Measurements from ENCODE around the gene PUS1.

The PUS1 gene

DNA sequence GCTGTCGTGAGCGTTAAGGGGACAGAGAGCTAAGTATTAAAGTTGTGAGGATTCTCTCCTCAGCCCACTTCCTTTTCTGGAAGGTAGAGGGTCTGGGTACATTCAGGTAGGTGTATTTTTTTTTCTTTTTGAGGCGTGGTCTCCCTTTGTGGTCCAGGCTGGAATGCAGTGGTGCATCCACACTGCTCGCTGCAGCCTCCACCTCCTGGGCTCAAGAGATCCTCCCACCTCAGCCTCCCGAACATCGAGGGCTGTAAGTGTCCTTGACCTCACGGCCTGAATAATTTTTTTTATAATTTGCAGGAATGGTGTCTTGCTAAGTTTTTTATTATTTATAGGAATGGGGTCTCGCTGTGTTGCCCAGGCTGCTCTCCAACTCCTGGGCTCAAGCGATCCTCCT, 1.4 kb downstream of the PUS1 start:
- TF ChIP-seq, protein P1, sequence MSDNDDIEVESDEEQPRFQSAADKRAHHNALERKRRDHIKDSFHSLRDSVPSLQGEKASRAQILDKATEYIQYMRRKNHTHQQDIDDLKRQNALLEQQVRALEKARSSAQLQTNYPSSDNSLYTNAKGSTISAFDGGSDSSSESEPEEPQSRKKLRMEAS (IDR thresholded peaks at IDR 0.05) = no peak
- TF ChIP-seq CEBPB (IDR thresholded peaks at IDR 0.05) (no peak), YY1 (IDR thresholded peaks at IDR 0.05; ENCODE audit: low read depth) (no peak), NFIC (IDR thresholded peaks at IDR 0.05) (no peak), TCF12 (IDR thresholded peaks at IDR 0.05; ENCODE audit: low read depth) (no peak), TEAD4 (IDR thresholded peaks at IDR 0.05) (no peak), FOXM1 (IDR thresholded peaks at IDR 0.05; ENCODE audit: borderline replicate concordance, low read depth) (no peak), ZBTB7A (IDR thresholded peaks at IDR 0.05; ENCODE audit: low read depth) (no peak)
- TF ChIP-seq, protein P2, sequence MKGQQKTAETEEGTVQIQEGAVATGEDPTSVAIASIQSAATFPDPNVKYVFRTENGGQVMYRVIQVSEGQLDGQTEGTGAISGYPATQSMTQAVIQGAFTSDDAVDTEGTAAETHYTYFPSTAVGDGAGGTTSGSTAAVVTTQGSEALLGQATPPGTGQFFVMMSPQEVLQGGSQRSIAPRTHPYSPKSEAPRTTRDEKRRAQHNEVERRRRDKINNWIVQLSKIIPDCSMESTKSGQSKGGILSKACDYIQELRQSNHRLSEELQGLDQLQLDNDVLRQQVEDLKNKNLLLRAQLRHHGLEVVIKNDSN (IDR thresholded peaks at IDR 0.05) = no peak

GRCh38 chr12:131933387-131933786, 4.3 kb downstream of the PUS1 start:
- TF ChIP-seq EP300 (IDR thresholded peaks at IDR 0.05; ENCODE audit: borderline replicate concordance) (no peak), YY1 (IDR thresholded peaks at IDR 0.05; ENCODE audit: low read depth) (no peak), ZBTB7A (IDR thresholded peaks at IDR 0.05; ENCODE audit: low read depth) (no peak), TEAD4 (IDR thresholded peaks at IDR 0.05) (no peak), TCF12 (IDR thresholded peaks at IDR 0.05; ENCODE audit: low read depth) (no peak), CREB1 (IDR thresholded peaks at IDR 0.05; ENCODE audit: low read depth) (no peak), RAD21 (IDR thresholded peaks at IDR 0.05; ENCODE audit: low read depth) (no peak), TAF1 (IDR thresholded peaks at IDR 0.05; ENCODE audit: low read depth) (no peak), CEBPB (IDR thresholded peaks at IDR 0.05) (no peak), EGR1 (IDR thresholded peaks at IDR 0.05) (no peak), FOXM1 (IDR thresholded peaks at IDR 0.05; ENCODE audit: borderline replicate concordance, low read depth) (no peak), NFIC (IDR thresholded peaks at IDR 0.05) (no peak), REST (IDR thresholded peaks at IDR 0.05; ENCODE audit: low read depth) (no peak)
- TF ChIP-seq, protein P1 (IDR thresholded peaks at IDR 0.05) = no peak
- TF ChIP-seq, protein P2 (IDR thresholded peaks at IDR 0.05) = no peak

DNA sequence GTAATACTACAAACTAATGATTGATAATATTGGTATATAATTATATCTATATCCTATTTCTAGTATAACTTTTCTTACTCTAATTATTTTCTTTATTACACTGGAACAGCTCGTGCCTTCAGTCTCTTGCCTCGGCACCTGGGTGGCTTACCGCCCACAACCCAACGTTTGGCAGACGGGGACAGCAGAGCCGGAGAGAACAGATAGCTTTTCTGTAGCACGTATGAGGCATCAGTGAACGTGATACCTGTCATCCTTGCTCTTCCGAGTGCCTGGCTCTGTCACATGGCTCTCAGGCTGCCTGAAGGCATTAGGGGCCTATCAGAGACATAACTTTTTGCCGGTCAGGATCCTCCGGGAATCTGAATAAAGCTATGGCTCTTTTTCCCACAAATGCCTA, 5.5 kb downstream of the PUS1 start:
- TF ChIP-seq EP300 (IDR thresholded peaks at IDR 0.05; ENCODE audit: borderline replicate concordance) (no peak), ZBTB7A (IDR thresholded peaks at IDR 0.05; ENCODE audit: low read depth) (no peak), TEAD4 (IDR thresholded peaks at IDR 0.05) (no peak), FOXM1 (IDR thresholded peaks at IDR 0.05; ENCODE audit: borderline replicate concordance, low read depth) (no peak), EGR1 (IDR thresholded peaks at IDR 0.05) (no peak), CREB1 (IDR thresholded peaks at IDR 0.05; ENCODE audit: low read depth) (no peak), TAF1 (IDR thresholded peaks at IDR 0.05; ENCODE audit: low read depth) (no peak), TCF12 (IDR thresholded peaks at IDR 0.05; ENCODE audit: low read depth) (no peak), NFIC (IDR thresholded peaks at IDR 0.05) (no peak), RAD21 (IDR thresholded peaks at IDR 0.05; ENCODE audit: low read depth) (no peak), REST (IDR thresholded peaks at IDR 0.05; ENCODE audit: low read depth) (no peak), CEBPB (IDR thresholded peaks at IDR 0.05) (no peak), YY1 (IDR thresholded peaks at IDR 0.05; ENCODE audit: low read depth) (no peak)
- TF ChIP-seq, protein P2 (IDR thresholded peaks at IDR 0.05) = no peak

- TF ChIP-seq EGR1 (IDR thresholded peaks at IDR 0.05) (no peak), FOXM1 (IDR thresholded peaks at IDR 0.05; ENCODE audit: borderline replicate concordance, low read depth) (no peak), YY1 (IDR thresholded peaks at IDR 0.05; ENCODE audit: low read depth) (no peak), EP300 (IDR thresholded peaks at IDR 0.05; ENCODE audit: borderline replicate concordance) (no peak), REST (IDR thresholded peaks at IDR 0.05; ENCODE audit: low read depth) (no peak), ZBTB7A (IDR thresholded peaks at IDR 0.05; ENCODE audit: low read depth) (no peak), TCF12 (IDR thresholded peaks at IDR 0.05; ENCODE audit: low read depth) (no peak), TAF1 (IDR thresholded peaks at IDR 0.05; ENCODE audit: low read depth) (no peak), CREB1 (IDR thresholded peaks at IDR 0.05; ENCODE audit: low read depth) (no peak)
- TF ChIP-seq, protein P2 (IDR thresholded peaks at IDR 0.05) = no peak
- TF ChIP-seq, protein P1 (IDR thresholded peaks at IDR 0.05) = no peak
These were observed 9.0 kb downstream of the PUS1 start for GRCh38 chr12:131938082-131938481.
